Keratinocyte (primary cell): Measurements from ENCODE around the gene FNIP2. TPM values are rescaled to one million over a fixed set of nuclear protein-coding genes. Genes with fewer than 3 reads are reported as not detected.

Source experiments
- DNase-seq: peaks from one replicate; pipeline ENCODE4 v3.0.0-alpha.2; 2011; ENCODE audit warnings: low read depth, missing footprints, low spot score
- FAIRE-seq: peaks from 2 replicates; lab custom pipeline; 2011; peaks lifted over from hg19 to GRCh38; lab: Jason Lieb, UNC
- H2AFZ ChIP-seq: 2 replicates; pipeline ENCODE4 v1.6.0; 2012; ENCODE audit warnings: low read length, control low read depth, inconsistent platforms; ENCODE audit not compliant: control insufficient read depth
- H3K27ac ChIP-seq: 2 replicates; pipeline ENCODE4 v1.5.1; 2011; ENCODE audit warnings: low read length; ENCODE audit not compliant: control insufficient read depth, insufficient read depth
- H3K27me3 ChIP-seq: 3 replicates; pipeline ENCODE4 v1.6.0; 2011; ENCODE audit warnings: low read length; ENCODE audit not compliant: control insufficient read depth, insufficient read depth; ENCODE audit errors: extremely low read depth
- H3K36me3 ChIP-seq, 2 experiments: 2 replicates in 1 of 2; 3 replicates in 1 of 2; pipeline ENCODE4 v1.5.1; 2011; ENCODE audit warnings: low read length in 2 of 2, mild to moderate bottlenecking in 1 of 2; ENCODE audit not compliant: control insufficient read depth in 2 of 2, insufficient read depth in 2 of 2; ENCODE audit errors: extremely low read depth in 1 of 2
- H3K4me1 ChIP-seq: 3 replicates; pipeline ENCODE4 v1.5.1; 2011; ENCODE audit warnings: low read length; ENCODE audit not compliant: control insufficient read depth, insufficient read depth; ENCODE audit errors: extremely low read depth
- H3K4me2 ChIP-seq: 3 replicates; pipeline ENCODE4 v1.6.0; 2011; ENCODE audit warnings: low read depth, low read length; ENCODE audit not compliant: control insufficient read depth, insufficient read depth; ENCODE audit errors: extremely low read depth
- H3K4me3 ChIP-seq, 3 experiments: fragments of 200-600 bp in 1 of 3; sonication (generic) in 1 of 3; 2 replicates in 2 of 3; 3 replicates in 1 of 3; pipeline ENCODE4 v1.5.1; 2011 to 2016; ENCODE audit warnings: low read length in 3 of 3, mild to moderate bottlenecking in 3 of 3, control low read depth in 2 of 3, inconsistent platforms in 1 of 3, low read depth in 1 of 3, mixed read lengths in 1 of 3, mixed run types in 1 of 3, moderate library complexity in 1 of 3; ENCODE audit not compliant: control insufficient read depth in 2 of 3, insufficient read depth in 2 of 3; ENCODE audit errors: extremely low read depth in 1 of 3
- H3K79me2 ChIP-seq: 2 replicates; pipeline ENCODE4 v1.6.0; 2012; ENCODE audit warnings: low read length; ENCODE audit not compliant: control insufficient read depth, insufficient read depth
- H3K9ac ChIP-seq: 3 replicates; pipeline ENCODE4 v1.6.0; 2011; ENCODE audit warnings: low read length; ENCODE audit not compliant: control insufficient read depth, insufficient read depth; ENCODE audit errors: extremely low read depth
- H3K9me1 ChIP-seq: 3 replicates; pipeline ENCODE4 v1.6.0; 2011; ENCODE audit warnings: low read length; ENCODE audit not compliant: control insufficient read depth, insufficient read depth; ENCODE audit errors: extremely low read depth
- H3K9me3 ChIP-seq: 2 replicates; pipeline ENCODE4 v1.5.1; 2012; ENCODE audit warnings: low read depth, low read length; ENCODE audit not compliant: control insufficient read depth
- H4K20me1 ChIP-seq: 3 replicates; pipeline ENCODE4 v1.6.0; 2011; ENCODE audit warnings: low read length; ENCODE audit not compliant: control insufficient read depth, insufficient read depth; ENCODE audit errors: extremely low read depth
- CTCF ChIP-seq, 3 experiments: IDR thresholded peaks in 1 of 3; conservative IDR thresholded peaks in 1 of 3; optimal IDR thresholded peaks in 1 of 3; 2 replicates in 2 of 3; 3 replicates in 1 of 3; pipeline versions ENCODE3 to v1.5.1; 2011; ENCODE audit warnings: low read length in 3 of 3, mild to moderate bottlenecking in 3 of 3, moderate library complexity in 2 of 3, control low read depth in 1 of 3, inconsistent platforms in 1 of 3; ENCODE audit not compliant: insufficient read depth in 2 of 3; ENCODE audit errors: extremely low read depth in 1 of 3
- EZH2 ChIP-seq: IDR thresholded peaks from one replicate; pipeline ENCODE4 v1.6.1; 2012; ENCODE audit warnings: inconsistent platforms, mild to moderate bottlenecking, low read length, moderate library complexity
- dilution Hi-C: fragments of 300-500 bp; cut with MboI; formaldehyde crosslinking; loops from one replicate; pipeline ENCODE4 v1.7.0; 2020; ENCODE audit warnings: low sequenced_read_pairs; ENCODE audit not compliant: extremely low pct_ligation_motif_present
- polyA plus RNA-seq, 5 experiments: library from polyadenylated mRNA; depleted of rRNA in 3 of 5; stranded (reverse) in 3 of 5; stranded (forward) in 1 of 5; unstranded in 1 of 5; fragments of >200 nt; gene quantifications; 1 replicate in 1 of 5; 2 replicates in 3 of 5; 3 replicates in 1 of 5; pipeline versions ENCODE4 v1.2.1 to v1.2.3, GENCODE V29; 2011 to 2012; ENCODE audit warnings: missing spikeins in 2 of 5, low read depth in 1 of 5, low replicate concordance in 1 of 5

Gene FNIP2
- polyA plus RNA-seq, 1 donor (not counting 4 experiments of a cell fraction or from before 2014, with no cell fraction given), result 6.2 TPM

GRCh38 chr4:158814636-158815330, 46.0 kb downstream of the FNIP2 start:
- H3K9me3 ChIP-seq, result no peaks in the 10 kb centered on the region
- no peaks in the 10 kb centered on the region for H4K20me1 ChIP-seq
- no peak overlapping the region for H3K27ac ChIP-seq
- no peaks in the 10 kb centered on the region for H3K9me1 ChIP-seq
- peaks cover 27% of the 10 kb centered on the region for H3K4me1 ChIP-seq
- no peak overlapping the region for H3K4me3 ChIP-seq
- H3K9ac ChIP-seq, result no peak overlapping the region
- H3K4me2 ChIP-seq, result no peak overlapping the region
- H3K79me2 ChIP-seq, result peaks cover 8% of the 10 kb centered on the region
- FAIRE-seq, result no peak
- DNase-seq, result no peak
- no peak for TF ChIP-seq EZH2
- no peak for TF ChIP-seq CTCF (optimal IDR thresholded peaks at IDR 0.05 in 1 of 3, IDR thresholded peaks at IDR 0.05 in 1 of 3, conservative IDR thresholded peaks at IDR 0.05 in 1 of 3; ENCODE audit: extremely low read depth in 1 of 3, insufficient read depth in 2 of 3, low read length in 3 of 3)
- dilution Hi-C loops, result no loop called here
- H2AFZ ChIP-seq, result no peak overlapping the region
- H3K36me3 ChIP-seq, result no peaks in the 10 kb centered on the region
- H3K27me3 ChIP-seq, result no peaks in the 10 kb centered on the region

- no peak for FAIRE-seq
- H3K36me3 ChIP-seq, result no peaks in the 10 kb centered on the region
- peaks cover 12% of the 10 kb centered on the region for H3K79me2 ChIP-seq
- dilution Hi-C loops, result no loop called here
- no peak overlapping the region for H3K4me2 ChIP-seq
- no peak overlapping the region for H3K4me3 ChIP-seq
- H2AFZ ChIP-seq, result no peak overlapping the region
- peaks cover 6% of the 10 kb centered on the region for H3K4me1 ChIP-seq
- no peak for TF ChIP-seq CTCF (optimal IDR thresholded peaks at IDR 0.05 in 1 of 3, IDR thresholded peaks at IDR 0.05 in 1 of 3, conservative IDR thresholded peaks at IDR 0.05 in 1 of 3; ENCODE audit: extremely low read depth in 1 of 3, insufficient read depth in 2 of 3, low read length in 3 of 3)
- no peak for TF ChIP-seq EZH2
- DNase-seq, result no peak
- no peaks in the 10 kb centered on the region for H3K27me3 ChIP-seq
- H3K27ac ChIP-seq, result no peak overlapping the region
- no peaks in the 10 kb centered on the region for H3K9me1 ChIP-seq
- H4K20me1 ChIP-seq, result no peaks in the 10 kb centered on the region
- H3K9me3 ChIP-seq, result no peaks in the 10 kb centered on the region
- no peak overlapping the region for H3K9ac ChIP-seq
These were observed 48.1 kb downstream of the FNIP2 start for GRCh38 chr4:158816955-158817354.
